Measurements from ENCODE around the gene RBMS3.

DNA sequence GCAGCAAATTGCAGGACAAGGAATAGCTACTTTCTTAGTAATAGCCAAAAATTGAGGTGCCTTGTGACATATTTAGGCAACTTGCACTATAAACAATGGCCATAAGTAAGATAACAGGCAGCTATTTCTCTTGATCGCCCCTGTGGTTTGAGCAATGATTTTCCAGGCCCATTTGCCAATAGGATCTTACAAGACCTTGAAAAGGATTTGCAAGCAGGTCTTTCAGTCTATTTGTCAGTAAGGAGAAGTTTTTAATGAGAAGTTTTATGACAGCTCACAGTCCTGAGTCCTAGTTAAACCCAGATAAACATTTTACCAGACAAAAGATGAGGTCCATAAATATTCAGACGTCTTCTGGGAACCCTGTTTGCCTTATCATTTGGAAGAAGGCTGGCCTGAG is 645.5 kb downstream of the RBMS3 start:
- TF ChIP-seq, protein P1, sequence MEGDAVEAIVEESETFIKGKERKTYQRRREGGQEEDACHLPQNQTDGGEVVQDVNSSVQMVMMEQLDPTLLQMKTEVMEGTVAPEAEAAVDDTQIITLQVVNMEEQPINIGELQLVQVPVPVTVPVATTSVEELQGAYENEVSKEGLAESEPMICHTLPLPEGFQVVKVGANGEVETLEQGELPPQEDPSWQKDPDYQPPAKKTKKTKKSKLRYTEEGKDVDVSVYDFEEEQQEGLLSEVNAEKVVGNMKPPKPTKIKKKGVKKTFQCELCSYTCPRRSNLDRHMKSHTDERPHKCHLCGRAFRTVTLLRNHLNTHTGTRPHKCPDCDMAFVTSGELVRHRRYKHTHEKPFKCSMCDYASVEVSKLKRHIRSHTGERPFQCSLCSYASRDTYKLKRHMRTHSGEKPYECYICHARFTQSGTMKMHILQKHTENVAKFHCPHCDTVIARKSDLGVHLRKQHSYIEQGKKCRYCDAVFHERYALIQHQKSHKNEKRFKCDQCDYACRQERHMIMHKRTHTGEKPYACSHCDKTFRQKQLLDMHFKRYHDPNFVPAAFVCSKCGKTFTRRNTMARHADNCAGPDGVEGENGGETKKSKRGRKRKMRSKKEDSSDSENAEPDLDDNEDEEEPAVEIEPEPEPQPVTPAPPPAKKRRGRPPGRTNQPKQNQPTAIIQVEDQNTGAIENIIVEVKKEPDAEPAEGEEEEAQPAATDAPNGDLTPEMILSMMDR (conservative IDR thresholded peaks at IDR 0.05 in 1 of 2, IDR thresholded peaks at IDR 0.05 in 1 of 2; ENCODE audit: low read depth in 1 of 2, low read length in 2 of 2) = no peak
- no peak for TF ChIP-seq EZH2 (IDR thresholded peaks at IDR 0.05; ENCODE audit: low read length, missing control alignments)
